ENCODE results near the gene KIF25. TPM values are rescaled to one million over a fixed set of nuclear protein-coding genes. Genes with fewer than 3 reads are reported as not detected.

KIF25 gene
- total RNA-seq, 1 experiment from 2014 or later = 0.59 TPM

DNA sequence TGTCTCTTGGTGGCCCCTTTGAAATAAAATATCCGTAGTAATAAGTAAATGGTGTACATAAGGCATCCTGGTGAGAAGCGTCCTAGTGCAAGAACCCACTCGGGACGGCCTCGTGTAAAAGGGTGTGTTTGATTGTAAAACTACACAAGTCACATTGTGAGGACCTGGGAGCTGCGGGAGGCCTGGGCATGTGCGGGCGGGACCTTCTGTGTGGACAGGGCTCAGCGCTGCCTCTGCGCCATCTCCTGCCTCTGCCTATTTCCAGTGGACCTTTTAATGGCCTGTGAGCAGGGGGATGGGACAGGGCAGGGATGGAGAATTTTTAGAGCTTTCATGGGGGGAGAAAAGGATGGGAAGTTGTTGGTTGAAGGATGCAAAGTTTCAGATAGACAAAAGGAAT lies 25.3 kb upstream of the KIF25 start:
- no peaks in the 10 kb centered on the region for H3K79me2 ChIP-seq (ENCODE audit: insufficient read depth, low read length)
- H2AFZ ChIP-seq (ENCODE audit: low read length) = no peak overlapping the region
- H3T11ph ChIP-seq (ENCODE audit: low read length) = no peak overlapping the region
- H2BK120ac ChIP-seq (ENCODE audit: low read depth, low read length, poor library complexity, severe bottlenecking) = no peak overlapping the region
- H3K56ac ChIP-seq (ENCODE audit: insufficient read length, low read depth, low read length) = no peak overlapping the region
- no peak overlapping the region for H3K23ac ChIP-seq (ENCODE audit: insufficient read length, low read depth, low read length)
- no peak overlapping the region for H2BK12ac ChIP-seq (ENCODE audit: insufficient read length, low read depth, low read length)
- Mint-ChIP-seq H3K36me3 (ENCODE audit: insufficient read depth in 1 of 3, low read depth in 3 of 3) (peaks cover 15 to 34% (median 29%) of the 10 kb centered on the region in 3 experiments; a peak in 6 of 7 replicates), H3K9me3 (no peaks in the 10 kb centered on the region; a peak in 1 of 5 replicates), H3K4me1 (peaks cover 23 to 24% of the 10 kb centered on the region in 2 experiments), H3K4me3 (no peak overlapping the region), H3K27me3 (ENCODE audit: low read depth) (no peaks in the 10 kb centered on the region), H3K27ac (peak overlapping the region in 2 of 3 experiments; percentile 25 to 29; a peak in 2 of 7 replicates)
- H4K91ac ChIP-seq (ENCODE audit: insufficient read length, low read depth, low read length) = no peak overlapping the region
- H3K18ac ChIP-seq (ENCODE audit: insufficient read length, low read depth, low read length) = no peak overlapping the region
- no peak overlapping the region for H2BK5ac ChIP-seq (ENCODE audit: insufficient read length, low read length)
- H4K8ac ChIP-seq (replicated peaks; ENCODE audit: insufficient read length, low read depth, low read length) = no peak overlapping the region
- no peak overlapping the region for H2AK5ac ChIP-seq (ENCODE audit: insufficient read length, low read length)
- no peaks in the 10 kb centered on the region for H4K20me1 ChIP-seq (ENCODE audit: control insufficient read depth, insufficient read depth, insufficient read length)
- H3K4ac ChIP-seq (ENCODE audit: low read depth, low read length) = no peak overlapping the region
- no peak overlapping the region for H2BK15ac ChIP-seq (ENCODE audit: low read depth, low read length)
- no CpG with 5 or more reads among the region's 10 CpGs for WGBS (ENCODE audit: extremely low coverage, insufficient read length, low lambda C conversion rate)
- no peaks in the 10 kb centered on the region for H3K9me3 ChIP-seq (ENCODE audit: control insufficient read depth, low read depth, low read length)
- no peak overlapping the region for H4K5ac ChIP-seq (ENCODE audit: insufficient read length, low read depth, low read length)
- H3K9ac ChIP-seq (ENCODE audit: extremely low read depth, insufficient read length, low read length) = no peak overlapping the region
- TF ChIP-seq, protein P1, sequence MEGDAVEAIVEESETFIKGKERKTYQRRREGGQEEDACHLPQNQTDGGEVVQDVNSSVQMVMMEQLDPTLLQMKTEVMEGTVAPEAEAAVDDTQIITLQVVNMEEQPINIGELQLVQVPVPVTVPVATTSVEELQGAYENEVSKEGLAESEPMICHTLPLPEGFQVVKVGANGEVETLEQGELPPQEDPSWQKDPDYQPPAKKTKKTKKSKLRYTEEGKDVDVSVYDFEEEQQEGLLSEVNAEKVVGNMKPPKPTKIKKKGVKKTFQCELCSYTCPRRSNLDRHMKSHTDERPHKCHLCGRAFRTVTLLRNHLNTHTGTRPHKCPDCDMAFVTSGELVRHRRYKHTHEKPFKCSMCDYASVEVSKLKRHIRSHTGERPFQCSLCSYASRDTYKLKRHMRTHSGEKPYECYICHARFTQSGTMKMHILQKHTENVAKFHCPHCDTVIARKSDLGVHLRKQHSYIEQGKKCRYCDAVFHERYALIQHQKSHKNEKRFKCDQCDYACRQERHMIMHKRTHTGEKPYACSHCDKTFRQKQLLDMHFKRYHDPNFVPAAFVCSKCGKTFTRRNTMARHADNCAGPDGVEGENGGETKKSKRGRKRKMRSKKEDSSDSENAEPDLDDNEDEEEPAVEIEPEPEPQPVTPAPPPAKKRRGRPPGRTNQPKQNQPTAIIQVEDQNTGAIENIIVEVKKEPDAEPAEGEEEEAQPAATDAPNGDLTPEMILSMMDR (conservative IDR thresholded peaks at IDR 0.05) = no peak
- H3K27ac ChIP-seq (ENCODE audit: insufficient read length, low read depth, low read length) = no peak overlapping the region
- no peaks in the 10 kb centered on the region for H3K23me2 ChIP-seq (ENCODE audit: insufficient read length, low read depth, low read length, poor library complexity, severe bottlenecking)
- H2BK20ac ChIP-seq (ENCODE audit: low read depth, low read length, poor library complexity, severe bottlenecking) = no peak overlapping the region
- H3K4me1 ChIP-seq (ENCODE audit: insufficient read depth, low read length) = peaks cover 3% of the 10 kb centered on the region; the same call in 1 of the 2 replicates
- no peak overlapping the region for H3K4me2 ChIP-seq (ENCODE audit: insufficient read depth, insufficient read length, low read length)
- DNase-seq = no peak
- no peaks in the 10 kb centered on the region for H3K27me3 ChIP-seq (ENCODE audit: insufficient read depth, low read length)
- no peaks in the 10 kb centered on the region for H3K79me1 ChIP-seq (ENCODE audit: insufficient read depth, low read depth, low read length, poor library complexity, severe bottlenecking)
- H3K14ac ChIP-seq (ENCODE audit: insufficient read depth, low read length) = no peak overlapping the region

Measured in H9 (cell line).